Measurements from ENCODE around the gene ADRB1.

ADRB1 gene

DNA sequence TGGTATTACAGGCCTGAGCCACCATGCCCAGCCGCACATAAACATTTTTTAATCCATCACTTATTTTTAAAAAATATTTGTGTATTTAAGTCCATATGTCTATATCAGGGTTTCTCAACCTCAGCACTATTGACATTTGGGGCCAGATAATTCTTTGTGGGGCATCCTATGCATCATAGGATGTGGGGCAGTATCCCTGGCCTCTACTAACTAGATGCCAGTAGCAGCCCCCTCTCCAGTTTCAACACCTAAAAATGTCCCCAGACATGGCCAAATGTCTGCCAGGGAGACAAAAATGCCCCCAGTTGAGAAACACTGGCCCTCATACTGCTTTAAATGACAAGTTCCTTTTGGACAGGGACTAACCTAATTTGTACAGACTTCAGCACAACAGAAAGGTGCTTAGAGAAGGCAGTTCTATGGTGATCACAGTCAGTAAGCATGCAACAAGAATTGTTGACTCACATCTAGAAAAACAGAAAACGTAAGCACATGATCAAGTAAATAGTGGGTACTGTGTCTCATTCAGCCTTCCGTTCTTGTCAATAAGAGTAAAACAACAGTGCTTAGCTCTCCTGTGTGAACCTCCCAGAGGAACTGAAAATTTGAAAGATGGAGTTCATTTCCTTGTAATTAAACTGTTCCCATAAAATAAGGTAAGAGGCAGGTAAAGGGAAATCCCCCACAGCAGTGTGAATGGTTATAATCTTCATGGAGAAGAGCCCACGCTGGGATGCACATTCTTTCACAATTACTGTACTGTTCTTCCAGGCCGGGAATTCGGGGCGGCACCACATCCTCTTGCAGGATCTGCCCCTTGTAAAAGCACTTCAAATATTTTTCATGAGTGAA is 17.3 kb upstream of the ADRB1 start:
- no peak for DNase-seq

DNA sequence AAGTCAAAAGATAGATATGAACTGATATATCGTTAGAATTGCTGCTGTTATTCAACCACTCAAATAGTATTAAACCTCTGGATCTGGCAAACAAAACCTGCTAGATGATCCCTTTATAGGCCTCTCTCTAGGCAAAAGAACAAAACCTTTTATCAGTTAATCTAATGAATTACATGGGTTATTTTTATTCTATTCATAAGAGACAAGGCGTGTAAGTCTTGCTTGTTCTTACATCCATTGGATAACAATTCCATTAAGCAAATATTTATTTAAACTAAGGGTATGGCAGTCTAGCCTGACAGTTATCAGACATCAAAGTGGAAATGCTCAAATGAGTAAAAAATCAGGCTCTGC is 16.6 kb upstream of the ADRB1 start:
- no peak for DNase-seq

- DNase-seq: no peak
Observed at GRCh38 chr10:114027951-114028350, 15.7 kb upstream of the ADRB1 start.

DNA sequence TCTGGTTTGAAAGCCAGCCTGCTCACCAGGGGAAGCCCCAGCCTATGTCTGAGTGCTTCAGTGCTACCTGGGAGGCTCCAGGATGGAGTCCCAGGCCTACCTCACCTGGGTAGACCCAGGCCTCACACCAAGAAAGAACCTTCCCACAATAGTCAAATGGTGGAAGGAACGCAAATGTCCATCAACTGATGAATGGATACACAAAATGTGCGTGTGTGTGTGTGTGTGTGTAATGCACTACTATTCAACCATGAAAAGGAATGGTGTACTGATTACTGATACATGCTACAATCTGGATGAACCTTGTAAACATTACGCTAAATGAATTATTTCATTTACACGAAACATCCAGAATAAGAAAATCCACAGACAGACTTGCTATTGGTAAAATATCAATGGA is 15.2 kb upstream of the ADRB1 start:
- DNase-seq: no peak

- no peak for DNase-seq
Observed at GRCh38 chr10:114029655-114030054, 14.0 kb upstream of the ADRB1 start.

DNA sequence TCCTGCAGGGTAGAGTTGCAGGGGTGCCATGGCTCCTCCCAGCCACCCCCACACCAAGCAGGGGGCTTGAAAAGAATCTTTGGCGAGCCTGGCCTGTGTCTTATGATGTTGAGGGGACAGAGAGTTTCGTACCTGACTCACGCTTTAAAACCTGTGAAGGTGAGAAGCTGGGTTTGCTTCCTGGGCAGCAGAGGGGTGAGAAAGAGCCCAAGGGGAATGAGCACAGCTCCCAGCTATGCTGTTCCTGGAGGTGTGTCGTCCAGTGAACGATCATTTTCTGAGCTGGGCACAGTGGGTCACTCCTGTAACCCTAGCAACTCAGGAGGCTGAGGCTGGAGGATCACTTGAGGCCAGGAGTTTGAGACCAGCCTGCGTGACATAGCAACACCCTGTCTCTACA is 13.5 kb upstream of the ADRB1 start:
- no peak for DNase-seq

- DNase-seq: no peak
Observed at GRCh38 chr10:114031073-114031972, 12.3 kb upstream of the ADRB1 start.

DNA sequence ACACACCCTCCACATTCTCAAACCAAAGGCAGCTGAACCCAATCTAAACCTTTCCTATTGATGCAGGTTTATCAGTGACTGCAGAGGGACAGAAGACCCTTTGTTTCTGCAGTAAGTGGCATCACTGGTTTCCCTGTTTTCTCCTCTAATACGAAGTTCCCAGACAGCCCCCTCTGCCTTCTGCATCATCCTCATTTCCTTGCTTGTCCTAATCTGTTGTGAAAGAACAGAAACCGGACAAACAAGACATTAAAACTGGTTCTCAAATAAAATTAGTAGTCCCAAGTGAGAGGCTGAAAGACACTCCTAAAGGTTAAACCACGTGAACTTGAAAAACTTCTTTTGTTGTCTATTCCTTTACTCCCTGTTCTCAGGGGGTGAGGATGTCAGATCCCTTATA is 10.1 kb upstream of the ADRB1 start:
- no peak for DNase-seq

DNA sequence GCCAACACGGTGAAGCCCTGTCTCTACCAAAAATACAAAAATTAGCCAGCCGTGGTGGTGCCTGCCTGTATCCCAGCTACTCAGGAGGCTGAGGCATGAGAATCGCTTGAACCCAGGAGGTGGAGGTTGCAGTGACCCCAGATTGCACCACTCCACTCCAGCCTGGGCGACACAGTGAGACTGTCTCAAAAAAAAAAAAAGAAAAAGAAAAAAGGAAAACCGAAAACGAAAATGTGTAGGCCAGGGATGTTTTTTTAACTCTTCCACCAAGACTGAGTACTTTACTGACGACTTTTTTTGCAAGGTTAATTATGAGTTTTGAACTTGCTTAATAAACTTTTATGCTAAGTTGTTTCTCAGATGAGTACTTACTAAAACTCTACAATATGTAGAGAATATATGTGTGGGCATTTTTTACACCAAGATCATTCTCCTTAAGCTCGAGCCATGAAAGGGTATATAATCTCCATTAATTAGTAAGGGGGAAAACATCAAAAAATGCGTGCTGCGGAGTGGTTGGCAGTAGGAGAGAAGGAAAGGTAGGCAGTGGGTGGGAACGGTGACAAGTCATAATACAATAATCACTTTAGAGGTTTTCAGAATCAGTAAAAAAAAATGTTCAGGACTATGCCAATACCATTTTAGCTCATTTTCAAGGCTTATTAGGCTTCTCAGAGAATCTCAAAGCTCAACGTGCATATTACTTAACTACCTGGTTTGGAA is 8.6 kb upstream of the ADRB1 start:
- DNase-seq: no peak

GRCh38 chr10:114035791-114036190 is 7.9 kb upstream of the ADRB1 start:
- no peak for DNase-seq

DNA sequence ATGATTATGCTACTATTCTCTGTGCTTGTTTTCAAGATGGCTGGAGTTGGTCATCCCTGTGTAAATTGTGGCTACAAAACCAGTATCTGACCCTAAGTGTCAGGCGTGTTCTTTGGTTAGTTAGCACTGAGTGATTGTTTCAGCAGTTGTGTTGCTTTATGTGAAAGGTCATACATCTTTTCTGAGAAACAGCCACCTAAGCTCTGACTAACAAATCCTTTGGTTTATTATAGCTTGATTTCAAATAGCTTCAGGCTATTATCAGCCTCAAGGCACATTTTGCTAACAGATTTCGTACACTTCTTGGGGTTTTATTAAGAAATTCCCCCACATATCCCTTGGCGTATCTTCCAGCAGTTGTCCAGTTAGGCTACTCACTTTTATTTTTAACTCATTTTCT is 4.8 kb upstream of the ADRB1 start:
- DNase-seq: no peak

- no peak for DNase-seq
Observed at GRCh38 chr10:114041166-114041565, 2.5 kb upstream of the ADRB1 start.

- DNase-seq: peak; percentile 84
Observed at GRCh38 chr10:114042895-114043531, 653 bp upstream of the ADRB1 start.

- DNase-seq: no peak
Observed at GRCh38 chr10:114044247-114045135, 825 bp downstream of the ADRB1 start.

DNA sequence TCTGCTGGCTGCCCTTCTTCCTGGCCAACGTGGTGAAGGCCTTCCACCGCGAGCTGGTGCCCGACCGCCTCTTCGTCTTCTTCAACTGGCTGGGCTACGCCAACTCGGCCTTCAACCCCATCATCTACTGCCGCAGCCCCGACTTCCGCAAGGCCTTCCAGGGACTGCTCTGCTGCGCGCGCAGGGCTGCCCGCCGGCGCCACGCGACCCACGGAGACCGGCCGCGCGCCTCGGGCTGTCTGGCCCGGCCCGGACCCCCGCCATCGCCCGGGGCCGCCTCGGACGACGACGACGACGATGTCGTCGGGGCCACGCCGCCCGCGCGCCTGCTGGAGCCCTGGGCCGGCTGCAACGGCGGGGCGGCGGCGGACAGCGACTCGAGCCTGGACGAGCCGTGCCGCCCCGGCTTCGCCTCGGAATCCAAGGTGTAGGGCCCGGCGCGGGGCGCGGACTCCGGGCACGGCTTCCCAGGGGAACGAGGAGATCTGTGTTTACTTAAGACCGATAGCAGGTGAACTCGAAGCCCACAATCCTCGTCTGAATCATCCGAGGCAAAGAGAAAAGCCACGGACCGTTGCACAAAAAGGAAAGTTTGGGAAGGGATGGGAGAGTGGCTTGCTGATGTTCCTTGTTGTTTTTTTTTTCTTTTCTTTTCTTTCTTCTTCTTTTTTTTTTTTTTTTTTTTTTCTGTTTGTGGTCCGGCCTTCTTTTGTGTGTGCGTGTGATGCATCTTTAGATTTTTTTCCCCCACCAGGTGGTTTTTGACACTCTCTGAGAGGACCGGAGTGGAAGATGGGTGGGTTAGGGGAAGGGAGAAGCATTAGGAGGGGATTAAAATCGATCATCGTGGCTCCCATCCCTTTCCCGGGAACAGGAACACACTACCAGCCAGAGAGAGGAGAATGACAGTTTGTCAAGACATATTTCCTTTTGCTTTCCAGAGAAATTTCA is 1.7 kb downstream of the ADRB1 start:
- DNase-seq: peak; percentile 60

- no peak for DNase-seq
Observed at GRCh38 chr10:114046087-114046458, 2.4 kb downstream of the ADRB1 start.

- DNase-seq: no peak
Observed at GRCh38 chr10:114048472-114048871, 4.8 kb downstream of the ADRB1 start.

- no peak for DNase-seq
Observed at GRCh38 chr10:114051714-114052113, 8.0 kb downstream of the ADRB1 start.

GRCh38 chr10:114052255-114052654 is 8.6 kb downstream of the ADRB1 start:
- no peak for DNase-seq

DNA sequence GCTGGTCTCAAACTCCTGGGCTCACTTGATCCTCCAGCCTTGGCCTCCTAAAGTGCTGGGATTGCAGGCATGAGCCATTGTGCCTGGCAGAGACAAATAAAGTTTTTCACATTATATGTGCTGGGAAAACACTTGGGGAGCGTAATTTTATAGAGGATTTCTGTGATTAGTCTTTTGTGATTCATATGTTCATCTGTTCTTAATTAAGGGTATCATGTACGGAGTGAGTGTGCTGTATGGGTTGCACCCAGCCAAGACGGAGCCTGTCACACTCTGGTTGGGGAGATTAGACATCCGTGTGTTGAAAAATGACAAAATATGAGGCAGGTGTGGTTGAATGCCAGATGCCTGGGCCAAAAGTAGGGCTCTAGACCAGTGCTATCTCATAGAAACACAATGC is 10.3 kb downstream of the ADRB1 start:
- no peak for DNase-seq

GRCh38 chr10:114057855-114058254 is 14.2 kb downstream of the ADRB1 start:
- no peak for DNase-seq
